Mucosa of descending colon (tissue), 3 donors: Measurements from ENCODE around the gene FGR. TPM values are rescaled to one million over a fixed set of nuclear protein-coding genes. Genes with fewer than 3 reads are reported as not detected.

Experiments used
- ATAC-seq: fragments of 200-7000 bp; cut with Tn5 transposase; one replicate; pipeline ENCODE4 v1.9.1; 2020; ENCODE audit warnings: mild to moderate bottlenecking, moderate library complexity
- DNase-seq, 3 donors: peaks; one replicate each; pipeline ENCODE4 v3.0.0-alpha.2; 2020
- H3K36me3 ChIP-seq: fragments of 200-600 bp; one replicate; pipeline ENCODE4 v1.8.0; 2021; ENCODE audit warnings: low read depth, mild to moderate bottlenecking
- H3K4me1 ChIP-seq: fragments of 200-600 bp; one replicate; pipeline ENCODE4 v1.8.0; 2021; ENCODE audit warnings: low read depth, mild to moderate bottlenecking
- H3K4me3 ChIP-seq: fragments of 200-600 bp; one replicate; pipeline ENCODE4 v1.8.0; 2021; ENCODE audit warnings: mild to moderate bottlenecking
- H3K9me3 ChIP-seq: fragments of 200-600 bp; one replicate; pipeline ENCODE4 v1.8.0; 2021; ENCODE audit warnings: mild to moderate bottlenecking
- CTCF ChIP-seq: fragments of 200-600 bp; IDR thresholded peaks from one replicate; pipeline ENCODE4 v1.8.0; 2022; ENCODE audit warnings: antibody characterized with exemption, mild to moderate bottlenecking
- intact Hi-C, 2 donors: fragments of 100-400 bp; cut with DNase I in 1 of 2; cut with micrococcal nuclease in 1 of 2; formaldehyde crosslinking; loops; one replicate each; pipeline versions ENCODE4 v1.11.0 to v1.11.1; 2022; cut with DNase I, micrococcal nuclease
- total RNA-seq, 3 donors: library from RNA; stranded (reverse); fragmentation: NEBNext Ultra II Directional in 2 of 3; extraction: Animal tissue kit (Norgen Biotek cat#: 25700) in 2 of 3; gene quantifications; one replicate each; pipeline versions ENCODE4 v1.2.1 to v1.2.4, GENCODE V29; 2021 to 2023
- donor health status: DM: no; HTN: no; CAD: no; lungs with moderate emphysema.
- donor health status: DM: no; HTN: no; CAD: no.
- donor health status: DM: no; HTN: yes; CAD: no.

The FGR gene
- total RNA-seq, 3 donors from 2014 or later, result 2.3 to 5.7 (median 5.3) TPM

- H3K4me3 ChIP-seq, result no peak overlapping the region
- no peaks in the 10 kb centered on the region for H3K9me3 ChIP-seq
- intact Hi-C loops, result no loop called here
- no peaks in the 10 kb centered on the region for H3K36me3 ChIP-seq
- H3K4me1 ChIP-seq, result peaks cover 51% of the 10 kb centered on the region
- no peak for DNase-seq
- no peak for TF ChIP-seq CTCF
- no peak for ATAC-seq
Measured at GRCh38 chr1:27563341-27563590, 71.7 kb downstream of the FGR start.

GRCh38 chr1:27562534-27563340 is 72.2 kb downstream of the FGR start:
- TF ChIP-seq CTCF, result no peak
- Histone ChIP-seq H3K4me3 (no peak overlapping the region), H3K4me1 (peaks cover 50% of the 10 kb centered on the region), H3K9me3 (no peaks in the 10 kb centered on the region), H3K36me3 (no peaks in the 10 kb centered on the region)
- ATAC-seq (no peak), DNase-seq (no peak)
- intact Hi-C loops, result no loop called here

Other genes with a start within 250 kb of the FGR start
- gene GPR3, start 242.6 kb downstream of the FGR start, total RNA-seq, result under 1 TPM in 1 of 3 donors, not detected in 2; 0.14 TPM
- 100 to 1,000 TPM; 131 to 159 (median 134) TPM for gene WASF2, start 145.0 kb downstream of the FGR start, total RNA-seq
- gene AHDC1, start 31.0 kb downstream of the FGR start, total RNA-seq, result 10 to 100 TPM; 13.7 to 58.6 (median 18.7) TPM
- 10 to 100 TPM in 2 of 3 donors, 1 to 10 TPM in 1; 8.3 to 51.4 (median 45.4) TPM for gene IFI6, start 37.0 kb upstream of the FGR start, total RNA-seq
- 10 to 100 TPM; 10.6 to 17.5 (median 14.0) TPM for gene FAM76A, start 90.8 kb upstream of the FGR start, total RNA-seq
- gene STX12, start 138.0 kb upstream of the FGR start, total RNA-seq, result 10 to 100 TPM; 58.1 to 64.9 (median 61.8) TPM
- 10 to 100 TPM; 29.1 to 33.7 (median 31.0) TPM for gene PPP1R8, start 195.6 kb upstream of the FGR start, total RNA-seq
- 10 to 100 TPM in 2 of 3 donors, 1 to 10 TPM in 1; 3.8 to 17.7 (median 15.6) TPM for gene THEMIS2, start 237.4 kb upstream of the FGR start, total RNA-seq